IMR-90 (cell line): ENCODE measurements around the gene ARHGAP8. TPM values are rescaled to one million over a fixed set of nuclear protein-coding genes. Genes with fewer than 3 reads are reported as not detected.

Experiments
- ATAC-seq: fragments of 200-7000 bp; cut with Tn5 transposase; 2 replicates; pipeline ENCODE4 v1.9.1; 2020; ENCODE audit warnings: low read depth, mild to moderate bottlenecking, moderate library complexity
- BruUV-seq: library from RNA; stranded (reverse); fragments of 400-500 nt; replicated peaks from 2 replicates; lab custom pipeline; 2021; lab: Mats Ljungman, UMichigan
- CTCF ChIA-PET: fragments of 300-600 bp; formaldehyde crosslinking; extraction: SDS; loops from one replicate; lab custom pipeline; 2021; ENCODE audit warnings: antibody characterized with exemption; lab: Yijun Ruan, JAX
- POLR2A ChIA-PET: fragments of 300-600 bp; sonication (Branson Sonifier 250); formaldehyde crosslinking; loops from one replicate; lab custom pipeline; 2022; ENCODE audit warnings: antibody characterized with exemption; ENCODE audit not compliant: unreplicated experiment; lab: Charles Lee
- DNase-seq: peaks from one replicate; pipeline ENCODE4 v3.0.0; 2013
- H2AFZ ChIP-seq: replicated peaks from 2 replicates; pipeline ENCODE3; 2013; ENCODE audit warnings: low read length, mild to moderate bottlenecking; ENCODE audit not compliant: poor library complexity
- H2AK5ac ChIP-seq: 2 replicates; pipeline ENCODE4 v1.6.1; 2013; ENCODE audit warnings: low read depth, low read length, inconsistent platforms
- H2AK9ac ChIP-seq: replicated peaks from 2 replicates; pipeline ENCODE3; 2013; ENCODE audit warnings: mild to moderate bottlenecking, low read depth, low read length, moderate library complexity; ENCODE audit not compliant: poor library complexity
- H2BK120ac ChIP-seq: 2 replicates; pipeline ENCODE4 v1.6.1; 2013; ENCODE audit warnings: low read depth, low read length, inconsistent platforms
- H2BK15ac ChIP-seq: 3 replicates; pipeline ENCODE4 v1.6.1; 2013; ENCODE audit warnings: low read depth, low read length, inconsistent platforms
- H2BK20ac ChIP-seq: 2 replicates; pipeline ENCODE4 v1.6.1; 2013; ENCODE audit warnings: low read depth, mild to moderate bottlenecking, inconsistent platforms, low read length, moderate library complexity
- H2BK5ac ChIP-seq: 2 replicates; pipeline ENCODE4 v1.6.1; 2013; ENCODE audit warnings: mild to moderate bottlenecking, low read depth, low read length, inconsistent platforms; ENCODE audit not compliant: poor library complexity, severe bottlenecking
- H3K14ac ChIP-seq: replicated peaks from 2 replicates; pipeline ENCODE4 v1.6.1; 2013; ENCODE audit warnings: low read depth, low read length, inconsistent platforms
- H3K18ac ChIP-seq: 2 replicates; pipeline ENCODE4 v1.6.1; 2013; ENCODE audit warnings: low read depth, low read length, control low read depth
- H3K23ac ChIP-seq: 2 replicates; pipeline ENCODE4 v1.6.1; 2013; ENCODE audit warnings: low read depth, low read length, inconsistent platforms
- H3K27ac ChIP-seq: 2 replicates; pipeline ENCODE4 v1.5.1; 2013; ENCODE audit warnings: mild to moderate bottlenecking, control low read depth, low read length; ENCODE audit not compliant: insufficient read depth
- H3K27me3 ChIP-seq: 2 replicates; pipeline ENCODE4 v1.6.1; 2013; ENCODE audit warnings: low read length; ENCODE audit not compliant: control insufficient read depth, insufficient read depth
- H3K36me3 ChIP-seq: 2 replicates; pipeline ENCODE4 v1.6.1; 2013; ENCODE audit warnings: low read length, mixed read lengths; ENCODE audit not compliant: control insufficient read depth, insufficient read depth
- H3K4ac ChIP-seq: 2 replicates; pipeline ENCODE4 v1.6.1; 2013; ENCODE audit warnings: low read depth, low read length, inconsistent platforms
- H3K4me1 ChIP-seq: 2 replicates; pipeline ENCODE4 v1.6.1; 2013; ENCODE audit warnings: low read length, mixed read lengths; ENCODE audit not compliant: control insufficient read depth, insufficient read depth
- H3K4me2 ChIP-seq: 2 replicates; pipeline ENCODE4 v1.6.1; 2013; ENCODE audit warnings: low read depth, mild to moderate bottlenecking, control low read depth, low read length, moderate library complexity
- H3K4me3 ChIP-seq: 2 replicates; pipeline ENCODE4 v1.5.1; 2013; ENCODE audit warnings: low read depth, mild to moderate bottlenecking, control low read depth, low read length, moderate library complexity; ENCODE audit not compliant: insufficient read depth
- H3K56ac ChIP-seq: 2 replicates; pipeline ENCODE4 v1.6.1; 2013; ENCODE audit warnings: low read length, inconsistent platforms; ENCODE audit not compliant: insufficient read depth; ENCODE audit errors: extremely low read depth
- H3K79me1 ChIP-seq, 2 experiments: 2 replicates each; pipeline ENCODE4 v1.6.1; 2013; ENCODE audit warnings: low read length in 2 of 2, inconsistent platforms in 1 of 2, low read depth in 1 of 2
- H3K9ac ChIP-seq: 2 replicates; pipeline ENCODE4 v1.6.1; 2013; ENCODE audit warnings: low read depth, low read length, control low read depth
- H3K9me1 ChIP-seq: 2 replicates; pipeline ENCODE4 v1.6.1; 2013; ENCODE audit warnings: low read length, inconsistent platforms; ENCODE audit not compliant: insufficient read depth
- H3K9me3 ChIP-seq: 2 replicates; pipeline ENCODE4 v1.6.1; 2013; ENCODE audit warnings: low read length; ENCODE audit not compliant: control insufficient read depth, insufficient read depth
- H4K20me1 ChIP-seq: 2 replicates; pipeline ENCODE4 v1.6.1; 2013; ENCODE audit warnings: low read length, inconsistent platforms; ENCODE audit not compliant: insufficient read depth
- H4K5ac ChIP-seq: 2 replicates; pipeline ENCODE4 v1.6.1; 2013; ENCODE audit warnings: mild to moderate bottlenecking, low read depth, low read length, control low read depth
- H4K8ac ChIP-seq, 2 experiments: 2 replicates each; pipeline ENCODE4 v1.6.1; 2013; ENCODE audit warnings: low read depth in 2 of 2, low read length in 2 of 2, control low read depth in 1 of 2, inconsistent platforms in 1 of 2
- H4K91ac ChIP-seq: 2 replicates; pipeline ENCODE4 v1.6.1; 2013; ENCODE audit warnings: low read depth, low read length, inconsistent platforms; ENCODE audit not compliant: insufficient read depth
- CHD1 ChIP-seq: IDR thresholded peaks from 2 replicates; pipeline ENCODE4 v1.6.1; 2012; ENCODE audit warnings: low read depth, low read length, improper control_type of control experiment
- POLR2A ChIP-seq: IDR thresholded peaks from 2 replicates; pipeline ENCODE4 v1.6.1; 2012; ENCODE audit warnings: mild to moderate bottlenecking, low read depth, low read length
- WGBS, 2 experiments: methylation state at CpG; one replicate each; pipeline versions ENCODE4 v1.1.5 to v1.1.7; 2013; ENCODE audit warnings: missing lambda C conversion rate in 2 of 2; ENCODE audit not compliant: insufficient read length in 1 of 2; ENCODE audit errors: extremely low coverage in 2 of 2; 5-methylcytosine and 5-hydroxymethylcytosine counted together
- dilution Hi-C: fragments of 300-500 bp; cut with HindIII; formaldehyde crosslinking; loops from one replicate; pipeline ENCODE4 v1.14.3; 2018; ENCODE audit warnings: low sequenced_read_pairs; ENCODE audit not compliant: unreplicated experiment
- in situ Hi-C: fragments of 300-500 bp; cut with MboI; formaldehyde crosslinking; loops from 3 replicates; pipeline ENCODE4 v1.14.3; 2019; ENCODE audit warnings: low sequenced_read_pairs, inconsistent platforms, mixed read lengths
- intact Hi-C: fragments of 100-400 bp; cut with micrococcal nuclease; formaldehyde crosslinking; loops from 2 replicates; pipeline ENCODE4 v1.10.0; 2022
- polyA plus RNA-seq, 3 experiments: library from polyadenylated mRNA; depleted of rRNA; stranded (reverse); fragments of >200 nt; gene quantifications; 2 replicates each; pipeline ENCODE4 v1.2.3, GENCODE V29; 2012; ENCODE audit warnings: low replicate concordance in 1 of 3
- total RNA-seq: library from RNA; depleted of rRNA; stranded (reverse); fragments of >200 nt; gene quantifications from 2 replicates; pipeline ENCODE4 v1.2.3, GENCODE V29; 2012

Gene ARHGAP8
- total and polyA plus RNA-seq, 2 of the 4 experiments (the other 2 are of a cell fraction), result 0.18 to 0.21 TPM

DNA sequence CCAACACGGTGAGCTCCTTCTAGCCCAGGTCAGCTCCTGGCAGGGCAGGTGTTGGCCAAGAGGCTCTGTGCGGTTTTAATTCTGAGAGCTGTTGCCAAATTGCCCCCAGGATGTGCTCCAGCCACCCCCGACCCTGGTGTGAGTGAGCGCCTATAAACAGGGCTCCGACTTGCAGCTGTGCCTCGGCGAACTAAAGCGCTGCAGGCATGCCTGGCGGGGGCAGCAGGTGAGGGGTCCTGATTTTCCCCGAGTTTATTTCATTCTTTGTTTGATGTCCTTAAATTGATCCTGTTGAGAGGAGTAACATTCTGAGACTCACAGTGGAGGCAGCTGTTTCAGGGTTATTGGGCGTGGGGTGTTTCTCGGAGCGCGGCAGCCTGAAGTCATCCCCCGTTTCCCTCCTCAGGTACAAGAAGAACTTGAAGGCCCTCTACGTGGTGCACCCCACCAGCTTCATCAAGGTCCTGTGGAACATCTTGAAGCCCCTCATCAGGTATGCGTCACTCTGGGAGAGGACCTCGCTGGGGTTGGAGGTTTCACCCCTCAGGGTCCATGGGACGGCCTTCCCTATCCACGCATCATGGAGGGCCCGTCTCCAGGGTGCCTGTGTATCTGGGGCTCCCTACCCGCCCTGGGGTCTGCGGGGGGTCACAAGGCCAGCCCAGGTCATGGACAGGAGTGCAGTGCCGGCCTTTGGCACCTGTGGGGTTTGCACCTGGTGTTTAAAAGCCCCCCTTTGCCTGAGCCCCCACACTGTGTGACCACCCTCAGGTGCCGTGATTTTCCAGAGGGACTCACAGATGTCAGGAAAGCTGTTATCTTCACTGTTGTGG is 62.1 kb downstream of the ARHGAP8 start:
- no peak overlapping the region for H3K4ac ChIP-seq
- H3K27me3 ChIP-seq, result peaks cover 8% of the 10 kb centered on the region; the same call in 1 of the 2 replicates
- ChIA-PET CTCF (no interaction called here), POLR2A (no interaction called here)
- no peak overlapping the region for H3K18ac ChIP-seq
- no peak overlapping the region for H2BK120ac ChIP-seq
- no peaks in the 10 kb centered on the region for H3K79me1 ChIP-seq
- no peak overlapping the region for H3K14ac ChIP-seq
- H4K8ac ChIP-seq, result no peak overlapping the region
- H3K36me3 ChIP-seq, result no peaks in the 10 kb centered on the region
- no peak overlapping the region for H3K23ac ChIP-seq
- BruUV-seq, result no TSS peak
- no peak overlapping the region for H4K5ac ChIP-seq
- no peaks in the 10 kb centered on the region for H3K9me1 ChIP-seq
- no peak overlapping the region for H2BK15ac ChIP-seq
- TF ChIP-seq CHD1 (no peak), POLR2A (no peak)
- intact Hi-C loops (no loop called here), dilution Hi-C loops (no loop called here), in situ Hi-C loops (no loop called here)
- H2BK20ac ChIP-seq, result no peak overlapping the region
- DNase-seq (no peak), ATAC-seq (no peak)
- no peak overlapping the region for H2AK5ac ChIP-seq
- H4K20me1 ChIP-seq, result no peaks in the 10 kb centered on the region
- no peak overlapping the region for H2AK9ac ChIP-seq
- 83% methylated on average over 6 of the region's 25 CpGs; no CpG with 5 or more reads in 1 of the 2 experiments for WGBS, 2 experiments
- H3K56ac ChIP-seq, result no peak overlapping the region
- H2BK5ac ChIP-seq, result no peak overlapping the region
- H2AFZ ChIP-seq, result peak overlapping the region; percentile 11
- H3K4me3 ChIP-seq, result no peak overlapping the region
- H3K27ac ChIP-seq, result no peak overlapping the region
- no peak overlapping the region for H4K91ac ChIP-seq
- H3K9me3 ChIP-seq, result peaks cover 3% of the 10 kb centered on the region; the same call in 1 of the 2 replicates
- H3K9ac ChIP-seq, result no peak overlapping the region
- H3K4me2 ChIP-seq, result no peak overlapping the region
- H3K4me1 ChIP-seq, result no peaks in the 10 kb centered on the region
